ENCODE results near the gene CREBRF.

Gene CREBRF

GRCh38 chr5:173050791-173051190 lies 5.4 kb upstream of the CREBRF start:
- Histone ChIP-seq H3K27me3 (ENCODE audit: control insufficient read depth in 5 of 5, insufficient read depth in 4 of 5, low read length in 5 of 5) (no peaks in the 10 kb centered on the region), H3K9me3 (ENCODE audit: control insufficient read depth in 5 of 5, low read length in 5 of 5) (no peaks in the 10 kb centered on the region), H3K27ac (ENCODE audit: low read depth, low read length) (no peak overlapping the region), H3K4me3 (ENCODE audit: low read depth in 1 of 5, low read length in 5 of 5) (no peak overlapping the region), H3K4me1 (ENCODE audit: control insufficient read depth in 5 of 5, insufficient read depth in 5 of 5, low read length in 5 of 5) (peaks cover under 1 to 17% (median 12%) of the 10 kb centered on the region in 5 donors), H3K9ac (ENCODE audit: low read length in 5 of 5) (no peak overlapping the region), H3K36me3 (ENCODE audit: control insufficient read depth in 5 of 5, insufficient read depth in 5 of 5, low read length in 5 of 5) (no peaks in the 10 kb centered on the region)

- H3K27ac ChIP-seq (ENCODE audit: low read depth, low read length), result no peak overlapping the region
- no peak overlapping the region for H3K4me3 ChIP-seq (ENCODE audit: low read depth in 1 of 5, low read length in 5 of 5)
- H3K9ac ChIP-seq (ENCODE audit: low read length in 5 of 5), result no peak overlapping the region
Observed at GRCh38 chr5:173051746-173052145, 4.4 kb upstream of the CREBRF start.

GRCh38 chr5:173053041-173053440 lies 3.1 kb upstream of the CREBRF start:
- no peak overlapping the region for H3K4me3 ChIP-seq (ENCODE audit: low read depth in 1 of 5, low read length in 5 of 5)
- H3K27me3 ChIP-seq (ENCODE audit: control insufficient read depth in 5 of 5, insufficient read depth in 4 of 5, low read length in 5 of 5), result no peaks in the 10 kb centered on the region
- no peaks in the 10 kb centered on the region for H3K36me3 ChIP-seq (ENCODE audit: control insufficient read depth in 5 of 5, insufficient read depth in 5 of 5, low read length in 5 of 5)
- H3K4me1 ChIP-seq (ENCODE audit: control insufficient read depth in 5 of 5, insufficient read depth in 5 of 5, low read length in 5 of 5), result peaks cover 2 to 26% (median 21%) of the 10 kb centered on the region in 5 donors
- H3K9me3 ChIP-seq (ENCODE audit: control insufficient read depth in 5 of 5, low read length in 5 of 5), result no peaks in the 10 kb centered on the region
- no peak overlapping the region for H3K27ac ChIP-seq (ENCODE audit: low read depth, low read length)
- H3K9ac ChIP-seq (ENCODE audit: low read length in 5 of 5), result no peak overlapping the region

More at GRCh38 chr5:173051746-173052145, 4.4 kb upstream of the CREBRF start:
- H3K9me3 ChIP-seq (ENCODE audit: control insufficient read depth in 5 of 5, low read length in 5 of 5), result no peaks in the 10 kb centered on the region
- H3K27me3 ChIP-seq (ENCODE audit: control insufficient read depth in 5 of 5, insufficient read depth in 4 of 5, low read length in 5 of 5), result no peaks in the 10 kb centered on the region
- peaks cover 2 to 19% (median 13%) of the 10 kb centered on the region in 5 donors for H3K4me1 ChIP-seq (ENCODE audit: control insufficient read depth in 5 of 5, insufficient read depth in 5 of 5, low read length in 5 of 5)
- H3K36me3 ChIP-seq (ENCODE audit: control insufficient read depth in 5 of 5, insufficient read depth in 5 of 5, low read length in 5 of 5), result no peaks in the 10 kb centered on the region

GRCh38 chr5:173055042-173055721 lies 970 bp upstream of the CREBRF start:
- Histone ChIP-seq H3K27me3 (ENCODE audit: control insufficient read depth in 5 of 5, insufficient read depth in 4 of 5, low read length in 5 of 5) (no peaks in the 10 kb centered on the region), H3K36me3 (ENCODE audit: control insufficient read depth in 5 of 5, insufficient read depth in 5 of 5, low read length in 5 of 5) (no peaks in the 10 kb centered on the region), H3K4me1 (ENCODE audit: control insufficient read depth in 5 of 5, insufficient read depth in 5 of 5, low read length in 5 of 5) (peaks cover 2 to 25% (median 19%) of the 10 kb centered on the region in 5 donors), H3K27ac (ENCODE audit: low read depth, low read length) (no peak overlapping the region), H3K9ac (ENCODE audit: low read length in 5 of 5) (peak overlapping the region in 2 of 5 donors; percentile 21 to 62), H3K9me3 (ENCODE audit: control insufficient read depth in 5 of 5, low read length in 5 of 5) (no peaks in the 10 kb centered on the region), H3K4me3 (ENCODE audit: low read depth in 1 of 5, low read length in 5 of 5) (peak overlapping the region; percentile 72 to 97 (median 81))

GRCh38 chr5:173055722-173055982 lies 500 bp upstream of the CREBRF start:
- Histone ChIP-seq H3K27ac (ENCODE audit: low read depth, low read length) (peak overlapping the region; percentile 99), H3K9me3 (ENCODE audit: control insufficient read depth in 5 of 5, low read length in 5 of 5) (no peaks in the 10 kb centered on the region), H3K4me1 (ENCODE audit: control insufficient read depth in 5 of 5, insufficient read depth in 5 of 5, low read length in 5 of 5) (peaks cover 2 to 25% (median 19%) of the 10 kb centered on the region in 5 donors), H3K9ac (ENCODE audit: low read length in 5 of 5) (peak overlapping the region in 3 of 5 donors; percentile 21 to 62 (median 47)), H3K4me3 (ENCODE audit: low read depth in 1 of 5, low read length in 5 of 5) (peak overlapping the region; percentile 72 to 97 (median 81)), H3K36me3 (ENCODE audit: control insufficient read depth in 5 of 5, insufficient read depth in 5 of 5, low read length in 5 of 5) (no peaks in the 10 kb centered on the region), H3K27me3 (ENCODE audit: control insufficient read depth in 5 of 5, insufficient read depth in 4 of 5, low read length in 5 of 5) (no peaks in the 10 kb centered on the region)

- Histone ChIP-seq H3K27me3 (ENCODE audit: control insufficient read depth in 5 of 5, insufficient read depth in 4 of 5, low read length in 5 of 5) (no peaks in the 10 kb centered on the region), H3K36me3 (ENCODE audit: control insufficient read depth in 5 of 5, insufficient read depth in 5 of 5, low read length in 5 of 5) (no peaks in the 10 kb centered on the region), H3K4me3 (ENCODE audit: low read depth in 1 of 5, low read length in 5 of 5) (peak overlapping the region in 4 of 5 donors; percentile 78 to 97 (median 84)), H3K9me3 (ENCODE audit: control insufficient read depth in 5 of 5, low read length in 5 of 5) (no peaks in the 10 kb centered on the region), H3K9ac (ENCODE audit: low read length in 5 of 5) (peak overlapping the region in 4 of 5 donors; percentile 65 to 99 (median 90)), H3K27ac (ENCODE audit: low read depth, low read length) (peak overlapping the region; percentile 99), H3K4me1 (ENCODE audit: control insufficient read depth in 5 of 5, insufficient read depth in 5 of 5, low read length in 5 of 5) (peaks cover 2 to 25% (median 19%) of the 10 kb centered on the region in 5 donors)
Observed at GRCh38 chr5:173056783-173057061, 570 bp downstream of the CREBRF start.

GRCh38 chr5:173057062-173057924 lies 1.1 kb downstream of the CREBRF start:
- Histone ChIP-seq H3K27me3 (ENCODE audit: control insufficient read depth in 5 of 5, insufficient read depth in 4 of 5, low read length in 5 of 5) (no peaks in the 10 kb centered on the region), H3K4me1 (ENCODE audit: control insufficient read depth in 5 of 5, insufficient read depth in 5 of 5, low read length in 5 of 5) (peaks cover 2 to 25% (median 19%) of the 10 kb centered on the region in 5 donors), H3K4me3 (ENCODE audit: low read depth in 1 of 5, low read length in 5 of 5) (peak overlapping the region; percentile 78 to 97 (median 88)), H3K9me3 (ENCODE audit: control insufficient read depth in 5 of 5, low read length in 5 of 5) (no peaks in the 10 kb centered on the region), H3K36me3 (ENCODE audit: control insufficient read depth in 5 of 5, insufficient read depth in 5 of 5, low read length in 5 of 5) (no peaks in the 10 kb centered on the region), H3K27ac (ENCODE audit: low read depth, low read length) (peak overlapping the region; percentile 99), H3K9ac (ENCODE audit: low read length in 5 of 5) (peak overlapping the region; percentile 89 to 99 (median 94))

GRCh38 chr5:173062141-173062540 lies 6.0 kb downstream of the CREBRF start:
- H3K4me3 ChIP-seq (ENCODE audit: low read depth in 1 of 5, low read length in 5 of 5), result no peak overlapping the region
- peaks cover 0 to 15% (median 15%) of the 10 kb centered on the region in 5 donors for H3K4me1 ChIP-seq (ENCODE audit: control insufficient read depth in 5 of 5, insufficient read depth in 5 of 5, low read length in 5 of 5)
- no peaks in the 10 kb centered on the region for H3K36me3 ChIP-seq (ENCODE audit: control insufficient read depth in 5 of 5, insufficient read depth in 5 of 5, low read length in 5 of 5)
- H3K27ac ChIP-seq (ENCODE audit: low read depth, low read length), result no peak overlapping the region
- H3K9ac ChIP-seq (ENCODE audit: low read length in 5 of 5), result no peak overlapping the region
- no peaks in the 10 kb centered on the region for H3K9me3 ChIP-seq (ENCODE audit: control insufficient read depth in 5 of 5, low read length in 5 of 5)
- H3K27me3 ChIP-seq (ENCODE audit: control insufficient read depth in 5 of 5, insufficient read depth in 4 of 5, low read length in 5 of 5), result no peaks in the 10 kb centered on the region

- Histone ChIP-seq H3K4me3 (ENCODE audit: low read depth in 1 of 5, low read length in 5 of 5) (no peak overlapping the region), H3K9me3 (ENCODE audit: control insufficient read depth in 5 of 5, low read length in 5 of 5) (no peaks in the 10 kb centered on the region), H3K4me1 (ENCODE audit: control insufficient read depth in 5 of 5, insufficient read depth in 5 of 5, low read length in 5 of 5) (peaks cover 2 to 13% (median 11%) of the 10 kb centered on the region in 5 donors), H3K27me3 (ENCODE audit: control insufficient read depth in 5 of 5, insufficient read depth in 4 of 5, low read length in 5 of 5) (no peaks in the 10 kb centered on the region), H3K9ac (ENCODE audit: low read length in 5 of 5) (no peak overlapping the region), H3K36me3 (ENCODE audit: control insufficient read depth in 5 of 5, insufficient read depth in 5 of 5, low read length in 5 of 5) (no peaks in the 10 kb centered on the region), H3K27ac (ENCODE audit: low read depth, low read length) (no peak overlapping the region)
Observed at GRCh38 chr5:173065155-173065554, 9.0 kb downstream of the CREBRF start.

- Histone ChIP-seq H3K36me3 (ENCODE audit: control insufficient read depth in 5 of 5, insufficient read depth in 5 of 5, low read length in 5 of 5) (no peaks in the 10 kb centered on the region), H3K27ac (ENCODE audit: low read depth, low read length) (no peak overlapping the region), H3K27me3 (ENCODE audit: control insufficient read depth in 5 of 5, insufficient read depth in 4 of 5, low read length in 5 of 5) (no peaks in the 10 kb centered on the region), H3K4me1 (ENCODE audit: control insufficient read depth in 5 of 5, insufficient read depth in 5 of 5, low read length in 5 of 5) (peaks cover 2 to 13% (median 9%) of the 10 kb centered on the region in 5 donors), H3K9ac (ENCODE audit: low read length in 5 of 5) (no peak overlapping the region), H3K9me3 (ENCODE audit: control insufficient read depth in 5 of 5, low read length in 5 of 5) (no peaks in the 10 kb centered on the region), H3K4me3 (ENCODE audit: low read depth in 1 of 5, low read length in 5 of 5) (peak overlapping the region in 1 of 5 donors; percentile 17)
Observed at GRCh38 chr5:173069671-173070070, 13.5 kb downstream of the CREBRF start.

Measured in subcutaneous abdominal adipose tissue (tissue), 5 donors.